IMR-90 (cell line): ENCODE results near the gene FRK. TPM values are rescaled to one million over a fixed set of nuclear protein-coding genes. Genes with fewer than 3 reads are reported as not detected.

Experiments
- ATAC-seq: fragments of 200-7000 bp; cut with Tn5 transposase; 2 replicates; pipeline ENCODE4 v1.9.1; 2020; ENCODE audit warnings: low read depth, mild to moderate bottlenecking, moderate library complexity
- BruUV-seq: library from RNA; stranded (reverse); fragments of 400-500 nt; replicated peaks from 2 replicates; lab custom pipeline; 2021; lab: Mats Ljungman, UMichigan
- CTCF ChIA-PET: fragments of 300-600 bp; formaldehyde crosslinking; extraction: SDS; loops from one replicate; lab custom pipeline; 2021; ENCODE audit warnings: antibody characterized with exemption; lab: Yijun Ruan, JAX
- POLR2A ChIA-PET: fragments of 300-600 bp; sonication (Branson Sonifier 250); formaldehyde crosslinking; loops from one replicate; lab custom pipeline; 2022; ENCODE audit warnings: antibody characterized with exemption; ENCODE audit not compliant: unreplicated experiment; lab: Charles Lee
- DNase-seq: peaks from one replicate; pipeline ENCODE4 v3.0.0; 2013
- H2AFZ ChIP-seq: replicated peaks from 2 replicates; pipeline ENCODE3; 2013; ENCODE audit warnings: low read length, mild to moderate bottlenecking; ENCODE audit not compliant: poor library complexity
- H2AK5ac ChIP-seq: 2 replicates; pipeline ENCODE4 v1.6.1; 2013; ENCODE audit warnings: low read depth, low read length, inconsistent platforms
- H2AK9ac ChIP-seq: replicated peaks from 2 replicates; pipeline ENCODE3; 2013; ENCODE audit warnings: mild to moderate bottlenecking, low read depth, low read length, moderate library complexity; ENCODE audit not compliant: poor library complexity
- H2BK120ac ChIP-seq: 2 replicates; pipeline ENCODE4 v1.6.1; 2013; ENCODE audit warnings: low read depth, low read length, inconsistent platforms
- H2BK15ac ChIP-seq: 3 replicates; pipeline ENCODE4 v1.6.1; 2013; ENCODE audit warnings: low read depth, low read length, inconsistent platforms
- H2BK20ac ChIP-seq: 2 replicates; pipeline ENCODE4 v1.6.1; 2013; ENCODE audit warnings: low read depth, mild to moderate bottlenecking, inconsistent platforms, low read length, moderate library complexity
- H2BK5ac ChIP-seq: 2 replicates; pipeline ENCODE4 v1.6.1; 2013; ENCODE audit warnings: mild to moderate bottlenecking, low read depth, low read length, inconsistent platforms; ENCODE audit not compliant: poor library complexity, severe bottlenecking
- H3K14ac ChIP-seq: replicated peaks from 2 replicates; pipeline ENCODE4 v1.6.1; 2013; ENCODE audit warnings: low read depth, low read length, inconsistent platforms
- H3K18ac ChIP-seq: 2 replicates; pipeline ENCODE4 v1.6.1; 2013; ENCODE audit warnings: low read depth, low read length, control low read depth
- H3K23ac ChIP-seq: 2 replicates; pipeline ENCODE4 v1.6.1; 2013; ENCODE audit warnings: low read depth, low read length, inconsistent platforms
- H3K27ac ChIP-seq: 2 replicates; pipeline ENCODE4 v1.5.1; 2013; ENCODE audit warnings: mild to moderate bottlenecking, control low read depth, low read length; ENCODE audit not compliant: insufficient read depth
- H3K27me3 ChIP-seq: 2 replicates; pipeline ENCODE4 v1.6.1; 2013; ENCODE audit warnings: low read length; ENCODE audit not compliant: control insufficient read depth, insufficient read depth
- H3K36me3 ChIP-seq: 2 replicates; pipeline ENCODE4 v1.6.1; 2013; ENCODE audit warnings: low read length, mixed read lengths; ENCODE audit not compliant: control insufficient read depth, insufficient read depth
- H3K4ac ChIP-seq: 2 replicates; pipeline ENCODE4 v1.6.1; 2013; ENCODE audit warnings: low read depth, low read length, inconsistent platforms
- H3K4me1 ChIP-seq: 2 replicates; pipeline ENCODE4 v1.6.1; 2013; ENCODE audit warnings: low read length, mixed read lengths; ENCODE audit not compliant: control insufficient read depth, insufficient read depth
- H3K4me2 ChIP-seq: 2 replicates; pipeline ENCODE4 v1.6.1; 2013; ENCODE audit warnings: low read depth, mild to moderate bottlenecking, control low read depth, low read length, moderate library complexity
- H3K4me3 ChIP-seq: 2 replicates; pipeline ENCODE4 v1.5.1; 2013; ENCODE audit warnings: low read depth, mild to moderate bottlenecking, control low read depth, low read length, moderate library complexity; ENCODE audit not compliant: insufficient read depth
- H3K56ac ChIP-seq: 2 replicates; pipeline ENCODE4 v1.6.1; 2013; ENCODE audit warnings: low read length, inconsistent platforms; ENCODE audit not compliant: insufficient read depth; ENCODE audit errors: extremely low read depth
- H3K79me1 ChIP-seq, 2 experiments: 2 replicates each; pipeline ENCODE4 v1.6.1; 2013; ENCODE audit warnings: low read length in 2 of 2, inconsistent platforms in 1 of 2, low read depth in 1 of 2
- H3K9ac ChIP-seq: 2 replicates; pipeline ENCODE4 v1.6.1; 2013; ENCODE audit warnings: low read depth, low read length, control low read depth
- H3K9me1 ChIP-seq: 2 replicates; pipeline ENCODE4 v1.6.1; 2013; ENCODE audit warnings: low read length, inconsistent platforms; ENCODE audit not compliant: insufficient read depth
- H3K9me3 ChIP-seq: 2 replicates; pipeline ENCODE4 v1.6.1; 2013; ENCODE audit warnings: low read length; ENCODE audit not compliant: control insufficient read depth, insufficient read depth
- H4K20me1 ChIP-seq: 2 replicates; pipeline ENCODE4 v1.6.1; 2013; ENCODE audit warnings: low read length, inconsistent platforms; ENCODE audit not compliant: insufficient read depth
- H4K5ac ChIP-seq: 2 replicates; pipeline ENCODE4 v1.6.1; 2013; ENCODE audit warnings: mild to moderate bottlenecking, low read depth, low read length, control low read depth
- H4K8ac ChIP-seq, 2 experiments: 2 replicates each; pipeline ENCODE4 v1.6.1; 2013; ENCODE audit warnings: low read depth in 2 of 2, low read length in 2 of 2, control low read depth in 1 of 2, inconsistent platforms in 1 of 2
- H4K91ac ChIP-seq: 2 replicates; pipeline ENCODE4 v1.6.1; 2013; ENCODE audit warnings: low read depth, low read length, inconsistent platforms; ENCODE audit not compliant: insufficient read depth
- BHLHE40 ChIP-seq: fragments of 150-350 bp; IDR thresholded peaks from 2 replicates; pipeline ENCODE4 v1.6.1; 2016; ENCODE audit warnings: mild to moderate bottlenecking, low read depth, low read length
- CEBPB ChIP-seq: IDR thresholded peaks from 2 replicates; pipeline ENCODE4 v1.6.1; 2012; ENCODE audit warnings: low read depth, low read length, improper control_type of control experiment
- CHD1 ChIP-seq: IDR thresholded peaks from 2 replicates; pipeline ENCODE4 v1.6.1; 2012; ENCODE audit warnings: low read depth, low read length, improper control_type of control experiment
- ELK1 ChIP-seq: fragments of 150-350 bp; IDR thresholded peaks from 2 replicates; pipeline ENCODE4 v1.6.1; 2016; ENCODE audit warnings: low read depth, mild to moderate bottlenecking, low read length, moderate library complexity, borderline replicate concordance
- FOS ChIP-seq: fragments of 150-350 bp; IDR thresholded peaks from 2 replicates; pipeline ENCODE4 v1.6.1; 2016; ENCODE audit warnings: low read depth, low read length
- MAFK ChIP-seq: IDR thresholded peaks from 2 replicates; pipeline ENCODE4 v1.6.1; 2012; ENCODE audit warnings: low read depth, low read length, improper control_type of control experiment
- MAZ ChIP-seq: IDR thresholded peaks from 2 replicates; pipeline ENCODE4 v1.6.1; 2012; ENCODE audit warnings: low read depth, mild to moderate bottlenecking, low read length, improper control_type of control experiment, moderate library complexity, borderline replicate concordance
- MXI1 ChIP-seq: IDR thresholded peaks from 2 replicates; pipeline ENCODE4 v1.6.1; 2012; ENCODE audit warnings: low read depth, mild to moderate bottlenecking, low read length, moderate library complexity, borderline replicate concordance
- NFE2L2 ChIP-seq: fragments of 150-350 bp; IDR thresholded peaks from 2 replicates; pipeline ENCODE4 v1.6.1; 2016; ENCODE audit warnings: low read depth, mild to moderate bottlenecking, low read length
- POLR2A ChIP-seq: IDR thresholded peaks from 2 replicates; pipeline ENCODE4 v1.6.1; 2012; ENCODE audit warnings: mild to moderate bottlenecking, low read depth, low read length
- RAD21 ChIP-seq: IDR thresholded peaks from 2 replicates; pipeline ENCODE4 v1.6.1; 2012; ENCODE audit warnings: low read length, improper control_type of control experiment
- RCOR1 ChIP-seq: IDR thresholded peaks from 2 replicates; pipeline ENCODE4 v1.6.1; 2012; ENCODE audit warnings: mild to moderate bottlenecking, low read length, improper control_type of control experiment; ENCODE audit not compliant: insufficient replicate concordance
- RFX5 ChIP-seq: IDR thresholded peaks from 2 replicates; pipeline ENCODE4 v1.8.0; 2012; ENCODE audit warnings: low read depth, mild to moderate bottlenecking, low read length, moderate library complexity
- SMC3 ChIP-seq: fragments of 150-350 bp; IDR thresholded peaks from 2 replicates; pipeline ENCODE4 v1.6.1; 2016; ENCODE audit warnings: low read depth, mild to moderate bottlenecking, antibody characterized with exemption, low read length, moderate library complexity
- WGBS, 2 experiments: methylation state at CpG; one replicate each; pipeline versions ENCODE4 v1.1.5 to v1.1.7; 2013; ENCODE audit warnings: missing lambda C conversion rate in 2 of 2; ENCODE audit not compliant: insufficient read length in 1 of 2; ENCODE audit errors: extremely low coverage in 2 of 2; 5-methylcytosine and 5-hydroxymethylcytosine counted together
- dilution Hi-C: fragments of 300-500 bp; cut with HindIII; formaldehyde crosslinking; loops from one replicate; pipeline ENCODE4 v1.14.3; 2018; ENCODE audit warnings: low sequenced_read_pairs; ENCODE audit not compliant: unreplicated experiment
- in situ Hi-C: fragments of 300-500 bp; cut with MboI; formaldehyde crosslinking; loops from 3 replicates; pipeline ENCODE4 v1.14.3; 2019; ENCODE audit warnings: low sequenced_read_pairs, inconsistent platforms, mixed read lengths
- intact Hi-C: fragments of 100-400 bp; cut with micrococcal nuclease; formaldehyde crosslinking; loops from 2 replicates; pipeline ENCODE4 v1.10.0; 2022
- polyA plus RNA-seq, 3 experiments: library from polyadenylated mRNA; depleted of rRNA; stranded (reverse); fragments of >200 nt; gene quantifications; 2 replicates each; pipeline ENCODE4 v1.2.3, GENCODE V29; 2012; ENCODE audit warnings: low replicate concordance in 1 of 3
- total RNA-seq: library from RNA; depleted of rRNA; stranded (reverse); fragments of >200 nt; gene quantifications from 2 replicates; pipeline ENCODE4 v1.2.3, GENCODE V29; 2012
- TF ChIP-seq, protein P1 (sequence below): conservative IDR thresholded peaks from 2 replicates; pipeline ENCODE4 v1.5.1; 2012; ENCODE audit warnings: mild to moderate bottlenecking, low read depth, low read length, improper control_type of control experiment
- TF ChIP-seq, protein P2 (sequence below): fragments of 150-350 bp; IDR thresholded peaks from 2 replicates; pipeline ENCODE4 v1.6.1; 2017; ENCODE audit warnings: mild to moderate bottlenecking, antibody characterized with exemption, low read length, low read depth

The FRK gene
- total and polyA plus RNA-seq, 2 of the 4 experiments (the other 2 are of a cell fraction), result under 0.01 to 0.02 TPM

GRCh38 chr6:116078522-116078921, 17.8 kb upstream of the FRK start:
- in situ Hi-C loops (no loop called here), dilution Hi-C loops (no loop called here), intact Hi-C loops (no loop called here)
- DNase-seq (no peak), ATAC-seq (no peak)
- Histone ChIP-seq H3K36me3 (no peaks in the 10 kb centered on the region), H3K18ac (no peak overlapping the region), H3K56ac (no peak overlapping the region), H3K23ac (no peak overlapping the region), H3K14ac (no peak overlapping the region), H3K4me1 (peaks cover 11% of the 10 kb centered on the region), H3K27ac (no peak overlapping the region), H2BK20ac (no peak overlapping the region), H4K8ac (no peak overlapping the region), H3K27me3 (no peaks in the 10 kb centered on the region), H2BK5ac (no peak overlapping the region), H2BK15ac (no peak overlapping the region), H3K9me1 (peaks cover 11% of the 10 kb centered on the region), H3K9me3 (no peaks in the 10 kb centered on the region), H4K5ac (no peak overlapping the region), H3K4me3 (no peak overlapping the region), H2BK120ac (no peak overlapping the region), H3K9ac (no peak overlapping the region), H4K91ac (no peak overlapping the region), H3K4me2 (no peak overlapping the region), H4K20me1 (no peaks in the 10 kb centered on the region), H2AK9ac (no peak overlapping the region), H2AK5ac (no peak overlapping the region), H3K79me1 (no peaks in the 10 kb centered on the region; a peak in 1 of 4 replicates), H2AFZ (no peak overlapping the region), H3K4ac (no peak overlapping the region)
- WGBS, 2 experiments, result 50% methylated on average over 1 of the region's 3 CpGs; no CpG with 5 or more reads in 1 of the 2 experiments
- no TSS peak for BruUV-seq
- POLR2A ChIA-PET, result no interaction called here
- CTCF ChIA-PET, result interaction anchor here (1.1 kb wide), 1 partner anchor 67 kb away, joined by 4 read pairs; no protein-coding TSS in a partner anchor
- TF ChIP-seq POLR2A (no peak), MXI1 (no peak), FOS (no peak), CEBPB (no peak), SMC3 (no peak), ELK1 (no peak), RCOR1 (no peak), RAD21 (no peak), CHD1 (no peak), MAZ (no peak), BHLHE40 (no peak), NFE2L2 (no peak), RFX5 (no peak), MAFK (no peak)
- TF ChIP-seq, protein P1, sequence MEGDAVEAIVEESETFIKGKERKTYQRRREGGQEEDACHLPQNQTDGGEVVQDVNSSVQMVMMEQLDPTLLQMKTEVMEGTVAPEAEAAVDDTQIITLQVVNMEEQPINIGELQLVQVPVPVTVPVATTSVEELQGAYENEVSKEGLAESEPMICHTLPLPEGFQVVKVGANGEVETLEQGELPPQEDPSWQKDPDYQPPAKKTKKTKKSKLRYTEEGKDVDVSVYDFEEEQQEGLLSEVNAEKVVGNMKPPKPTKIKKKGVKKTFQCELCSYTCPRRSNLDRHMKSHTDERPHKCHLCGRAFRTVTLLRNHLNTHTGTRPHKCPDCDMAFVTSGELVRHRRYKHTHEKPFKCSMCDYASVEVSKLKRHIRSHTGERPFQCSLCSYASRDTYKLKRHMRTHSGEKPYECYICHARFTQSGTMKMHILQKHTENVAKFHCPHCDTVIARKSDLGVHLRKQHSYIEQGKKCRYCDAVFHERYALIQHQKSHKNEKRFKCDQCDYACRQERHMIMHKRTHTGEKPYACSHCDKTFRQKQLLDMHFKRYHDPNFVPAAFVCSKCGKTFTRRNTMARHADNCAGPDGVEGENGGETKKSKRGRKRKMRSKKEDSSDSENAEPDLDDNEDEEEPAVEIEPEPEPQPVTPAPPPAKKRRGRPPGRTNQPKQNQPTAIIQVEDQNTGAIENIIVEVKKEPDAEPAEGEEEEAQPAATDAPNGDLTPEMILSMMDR, result no peak
- TF ChIP-seq, protein P2, sequence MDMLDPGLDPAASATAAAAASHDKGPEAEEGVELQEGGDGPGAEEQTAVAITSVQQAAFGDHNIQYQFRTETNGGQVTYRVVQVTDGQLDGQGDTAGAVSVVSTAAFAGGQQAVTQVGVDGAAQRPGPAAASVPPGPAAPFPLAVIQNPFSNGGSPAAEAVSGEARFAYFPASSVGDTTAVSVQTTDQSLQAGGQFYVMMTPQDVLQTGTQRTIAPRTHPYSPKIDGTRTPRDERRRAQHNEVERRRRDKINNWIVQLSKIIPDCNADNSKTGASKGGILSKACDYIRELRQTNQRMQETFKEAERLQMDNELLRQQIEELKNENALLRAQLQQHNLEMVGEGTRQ, result no peak
